Endodermal cell (in vitro differentiated cells): ENCODE measurements around the gene CTDSP1. TPM values are rescaled to one million over a fixed set of nuclear protein-coding genes. Genes with fewer than 3 reads are reported as not detected.

Experiments
- DNase-seq: peaks from one replicate; pipeline ENCODE4 v3.0.0-alpha.2; 2017
- H3K27ac ChIP-seq: 2 replicates; pipeline ENCODE4 v1.5.1; 2013; ENCODE audit warnings: mild to moderate bottlenecking, low read depth, low read length, moderate library complexity
- H3K27me3 ChIP-seq: 2 replicates; pipeline ENCODE4 v1.6.1; 2013; ENCODE audit warnings: mild to moderate bottlenecking, low read length, moderate library complexity; ENCODE audit not compliant: insufficient read depth, control insufficient read depth, poor library complexity, severe bottlenecking
- H3K36me3 ChIP-seq: 2 replicates; pipeline ENCODE4 v1.7.0; 2013; ENCODE audit warnings: mild to moderate bottlenecking, low read length, moderate library complexity; ENCODE audit not compliant: control insufficient read depth, insufficient read depth
- H3K4me1 ChIP-seq: one replicate; pipeline ENCODE4 v1.7.0; 2013; ENCODE audit warnings: low read length; ENCODE audit not compliant: control insufficient read depth, insufficient read depth
- H3K4me3 ChIP-seq: 2 replicates; pipeline ENCODE4 v1.5.1; 2013; ENCODE audit warnings: mild to moderate bottlenecking, low read length, moderate library complexity
- H3K9ac ChIP-seq: 2 replicates; pipeline ENCODE4 v1.6.1; 2013; ENCODE audit warnings: mild to moderate bottlenecking, low read length, moderate library complexity; ENCODE audit not compliant: poor library complexity, severe bottlenecking; ENCODE audit errors: extremely low read depth
- H3K9me3 ChIP-seq: 2 replicates; pipeline ENCODE4 v1.6.1; 2013; ENCODE audit warnings: mild to moderate bottlenecking, low read length, moderate library complexity; ENCODE audit not compliant: control insufficient read depth
- H3K27ac Mint-ChIP-seq: 2 replicates; pipeline ENCODE4 v1.8.0; 2020; ENCODE audit warnings: mixed read lengths
- H3K27me3 Mint-ChIP-seq: 2 replicates; pipeline ENCODE4 v1.8.0; 2021; ENCODE audit warnings: mild to moderate bottlenecking, mixed read lengths; ENCODE audit not compliant: insufficient read depth
- H3K36me3 Mint-ChIP-seq: 2 replicates; pipeline ENCODE4 v1.8.0; 2020; ENCODE audit warnings: low read depth, mixed read lengths
- H3K4me1 Mint-ChIP-seq: 2 replicates; pipeline ENCODE4 v1.8.0; 2020; ENCODE audit warnings: mixed read lengths
- H3K4me3 Mint-ChIP-seq: 2 replicates; pipeline ENCODE4 v1.8.0; 2020; ENCODE audit warnings: mild to moderate bottlenecking, moderate library complexity, mixed read lengths
- H3K9me3 Mint-ChIP-seq: 2 replicates; pipeline ENCODE4 v1.8.0; 2020; ENCODE audit warnings: mild to moderate bottlenecking, mixed read lengths
- CTCF ChIP-seq: fragments of 200-600 bp; sonication (generic); conservative IDR thresholded peaks from 2 replicates; pipeline ENCODE4 v1.5.0; 2021; ENCODE audit warnings: antibody characterized with exemption, mild to moderate bottlenecking
- WGBS, 2 experiments: methylation state at CpG; one replicate each; pipeline versions ENCODE4 v1.1.5 to v1.1.7; 2013; ENCODE audit warnings: missing lambda C conversion rate in 2 of 2, mixed read lengths in 1 of 2; ENCODE audit not compliant: insufficient coverage in 1 of 2, insufficient read length in 1 of 2; 5-methylcytosine and 5-hydroxymethylcytosine counted together
- total RNA-seq, 2 donors: library from RNA; stranded (reverse); fragmentation: NEBNext Ultra II Directional in 1 of 2; extraction: Animal tissue kit (Norgen Biotek cat#: 25700) in 1 of 2; gene quantifications; 2 replicates in 1 of 2; 3 replicates in 1 of 2; pipeline ENCODE4 v1.2.1, GENCODE V29; 2021

The CTDSP1 gene
- total RNA-seq, 2 donors from 2014 or later, result 66.8 to 123 TPM

DNA sequence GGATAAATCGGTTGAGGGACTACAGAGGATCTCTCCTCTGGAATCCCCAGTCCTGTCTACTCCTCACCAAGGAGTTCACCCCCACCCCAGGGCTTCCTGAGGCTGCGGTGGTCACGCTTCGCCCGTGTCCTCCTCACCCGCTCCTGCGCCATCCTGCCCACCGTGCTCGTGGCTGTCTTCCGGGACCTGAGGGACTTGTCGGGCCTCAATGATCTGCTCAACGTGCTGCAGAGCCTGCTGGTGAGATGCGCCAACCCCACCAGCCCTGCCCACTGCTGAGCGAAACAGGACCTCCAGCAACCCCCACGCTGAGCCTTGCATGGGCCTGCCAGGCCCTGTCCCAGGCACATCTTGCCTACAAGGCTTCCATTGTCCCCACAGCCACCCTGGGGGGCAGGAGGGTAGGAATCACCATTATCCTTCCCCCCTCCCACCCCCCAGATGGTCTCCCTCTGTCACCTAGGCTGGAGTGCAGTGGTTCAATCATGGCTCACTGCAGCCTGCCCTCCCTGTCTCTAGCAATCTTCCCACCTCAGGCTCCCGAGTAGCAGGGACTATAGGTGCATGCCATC lies 6.7 kb upstream of the CTDSP1 start:
- peaks cover 25% of the 10 kb centered on the region for H3K27me3 Mint-ChIP-seq
- 89 to 91% methylated on average over 13 to 16 of the region's 16 CpGs for WGBS, 2 experiments
- H3K9me3 Mint-ChIP-seq, result no peaks in the 10 kb centered on the region

GRCh38 chr2:218393750-218394290 lies 5.8 kb upstream of the CTDSP1 start:
- Histone ChIP-seq H3K4me1 (no peaks in the 10 kb centered on the region), H3K9ac (no peak overlapping the region), H3K36me3 (no peaks in the 10 kb centered on the region), H3K27me3 (no peaks in the 10 kb centered on the region), H3K27ac (no peak overlapping the region), H3K4me3 (no peak overlapping the region), H3K9me3 (no peaks in the 10 kb centered on the region)
- H3K27me3 Mint-ChIP-seq, result peaks cover 23% of the 10 kb centered on the region
- H3K9me3 Mint-ChIP-seq, result no peaks in the 10 kb centered on the region
- no peak overlapping the region for H3K4me3 Mint-ChIP-seq
- 77 to 78% methylated on average over 6 to 8 of the region's 8 CpGs for WGBS, 2 experiments
- no peak for TF ChIP-seq CTCF
- H3K27ac Mint-ChIP-seq, result no peak overlapping the region
- peaks cover 13% of the 10 kb centered on the region for H3K4me1 Mint-ChIP-seq
- no peaks in the 10 kb centered on the region for H3K36me3 Mint-ChIP-seq
- DNase-seq, result peak; percentile 71

More for the DNA sequence above, 6.7 kb upstream of the CTDSP1 start:
- H3K27ac Mint-ChIP-seq, result no peak overlapping the region
- Histone ChIP-seq H3K36me3 (no peaks in the 10 kb centered on the region), H3K27ac (no peak overlapping the region), H3K4me3 (no peak overlapping the region), H3K4me1 (no peaks in the 10 kb centered on the region), H3K9me3 (no peaks in the 10 kb centered on the region), H3K9ac (no peak overlapping the region), H3K27me3 (no peaks in the 10 kb centered on the region)
- no peak for DNase-seq
- H3K36me3 Mint-ChIP-seq, result no peaks in the 10 kb centered on the region
- TF ChIP-seq CTCF, result no peak
- no peak overlapping the region for H3K4me3 Mint-ChIP-seq
- peaks cover 13% of the 10 kb centered on the region for H3K4me1 Mint-ChIP-seq

DNA sequence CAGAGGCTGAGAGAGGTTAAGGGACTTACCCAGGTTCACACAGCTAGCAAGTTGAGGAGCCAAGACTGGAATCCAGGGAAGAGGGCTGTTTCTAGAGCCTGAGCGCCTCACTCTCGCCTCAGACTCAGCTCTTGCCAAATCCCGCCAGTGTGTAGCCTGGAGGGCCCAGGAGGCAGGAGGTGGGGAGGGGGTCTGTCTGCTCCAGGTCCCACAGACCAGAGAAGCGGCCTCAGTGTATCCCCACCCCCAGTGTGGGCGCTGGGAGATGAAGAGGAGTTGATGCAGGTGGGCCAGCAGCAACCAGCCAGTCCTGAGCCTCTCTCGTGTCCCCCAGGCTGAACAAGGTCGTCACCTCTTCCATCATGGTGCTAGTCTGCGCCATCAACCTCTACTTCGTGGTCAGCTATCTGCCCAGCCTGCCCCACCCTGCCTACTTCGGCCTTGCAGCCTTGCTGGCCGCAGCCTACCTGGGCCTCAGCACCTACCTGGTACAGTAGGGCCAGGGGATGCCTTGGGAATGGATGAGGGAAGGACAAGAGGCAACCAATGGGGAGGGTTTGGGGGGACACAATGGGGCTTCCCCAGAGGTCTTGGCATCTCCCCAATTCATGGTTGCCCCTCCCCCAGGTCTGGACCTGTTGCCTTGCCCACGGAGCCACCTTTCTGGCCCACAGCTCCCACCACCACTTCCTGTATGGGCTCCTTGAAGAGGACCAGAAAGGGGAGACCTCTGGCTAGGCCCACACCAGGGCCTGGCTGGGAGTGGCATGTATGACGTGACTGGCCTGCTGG lies 5.2 kb upstream of the CTDSP1 start:
- Histone ChIP-seq H3K27me3 (no peaks in the 10 kb centered on the region), H3K9ac (no peak overlapping the region), H3K36me3 (no peaks in the 10 kb centered on the region), H3K4me3 (no peak overlapping the region), H3K27ac (no peak overlapping the region), H3K9me3 (no peaks in the 10 kb centered on the region), H3K4me1 (no peaks in the 10 kb centered on the region)
- Mint-ChIP-seq H3K27ac (no peak overlapping the region), H3K4me1 (peaks cover 13% of the 10 kb centered on the region), H3K9me3 (no peaks in the 10 kb centered on the region), H3K27me3 (peaks cover 23% of the 10 kb centered on the region), H3K36me3 (no peaks in the 10 kb centered on the region), H3K4me3 (no peak overlapping the region)
- DNase-seq, result peak; percentile 51
- no peak for TF ChIP-seq CTCF
- WGBS, 2 experiments, result 92 to 100% methylated on average over 7 to 13 of the region's 13 CpGs
